DND-41 (cell line): ENCODE data around the gene PRPF6.

ENCODE experiments used
- ATAC-seq: fragments of 200-7000 bp; cut with Tn5 transposase; 3 replicates; pipeline ENCODE4 v1.9.1; 2021; ENCODE audit warnings: low read depth; ENCODE audit not compliant: insufficient read depth
- DNase-seq: peaks from one replicate; pipeline ENCODE4 v3.0.0-alpha.2; 2020
- H2AFZ ChIP-seq: 2 replicates; pipeline ENCODE4 v1.6.0; 2012; ENCODE audit warnings: low read depth, low read length
- H3K27ac ChIP-seq: 2 replicates; pipeline ENCODE4 v1.5.1; 2012; ENCODE audit warnings: low read length, inconsistent platforms
- H3K27me3 ChIP-seq: fragments of 200-600 bp; sonication (generic); 2 replicates; pipeline ENCODE4 v1.6.0; 2012; ENCODE audit warnings: low read length, mild to moderate bottlenecking, inconsistent platforms; ENCODE audit not compliant: insufficient read depth, poor library complexity
- H3K36me3 ChIP-seq: 2 replicates; pipeline ENCODE4 v1.5.1; 2012; ENCODE audit warnings: low read length, inconsistent platforms; ENCODE audit not compliant: insufficient read depth
- H3K4me1 ChIP-seq: 2 replicates; pipeline ENCODE4 v1.5.1; 2012; ENCODE audit warnings: mild to moderate bottlenecking, low read length; ENCODE audit not compliant: insufficient read depth
- H3K4me2 ChIP-seq: 2 replicates; pipeline ENCODE4 v1.6.0; 2012; ENCODE audit warnings: mild to moderate bottlenecking, moderate library complexity, low read length, inconsistent platforms; ENCODE audit not compliant: insufficient read depth
- H3K4me3 ChIP-seq, 2 experiments: fragments of 200-600 bp in 1 of 2; shearing (Covaris generic) in 1 of 2; 2 replicates each; pipeline ENCODE4 v1.5.1; 2012 to 2016; ENCODE audit warnings: inconsistent platforms in 2 of 2, low read length in 2 of 2, mild to moderate bottlenecking in 2 of 2, low read depth in 1 of 2, moderate library complexity in 1 of 2
- H3K79me2 ChIP-seq: 2 replicates; pipeline ENCODE4 v1.6.0; 2012; ENCODE audit warnings: low read length, inconsistent platforms; ENCODE audit not compliant: insufficient read depth
- H3K9ac ChIP-seq: 2 replicates; pipeline ENCODE4 v1.6.0; 2012; ENCODE audit warnings: low read depth, mild to moderate bottlenecking, inconsistent platforms, low read length, moderate library complexity
- H3K9me3 ChIP-seq: 2 replicates; pipeline ENCODE4 v1.5.1; 2012; ENCODE audit warnings: low read length, moderate library complexity, mild to moderate bottlenecking, inconsistent platforms; ENCODE audit not compliant: insufficient read depth, severe bottlenecking
- H4K20me1 ChIP-seq: 2 replicates; pipeline ENCODE4 v1.6.0; 2012; ENCODE audit warnings: low read length; ENCODE audit not compliant: insufficient read depth
- EZH2 ChIP-seq: IDR thresholded peaks from 3 replicates; pipeline ENCODE4 v1.6.1; 2012; ENCODE audit warnings: borderline replicate concordance, low read depth, mild to moderate bottlenecking, moderate library complexity, low read length, inconsistent platforms; ENCODE audit not compliant: severe bottlenecking
- TF ChIP-seq, protein P1 (sequence below): IDR thresholded peaks from 2 replicates; pipeline ENCODE4 v1.5.1; 2012; ENCODE audit warnings: borderline replicate concordance, low read length, moderate library complexity, mild to moderate bottlenecking; ENCODE audit not compliant: poor library complexity, severe bottlenecking; ENCODE audit errors: extremely low read depth

Gene PRPF6

GRCh38 chr20:64001607-64002011 is 20.7 kb downstream of the PRPF6 start:
- DNase-seq = no peak
- Histone ChIP-seq H3K27ac (no peak overlapping the region), H3K4me2 (no peak overlapping the region), H3K9ac (no peak overlapping the region), H3K4me3 (no peak overlapping the region), H3K79me2 (peaks cover 23% of the 10 kb centered on the region), H3K36me3 (peaks cover 83% of the 10 kb centered on the region), H2AFZ (no peak overlapping the region), H3K27me3 (no peaks in the 10 kb centered on the region), H4K20me1 (peaks cover 34% of the 10 kb centered on the region), H3K4me1 (no peaks in the 10 kb centered on the region), H3K9me3 (no peaks in the 10 kb centered on the region)
- no peak for ATAC-seq
- TF ChIP-seq EZH2 = no peak
- TF ChIP-seq, protein P1, sequence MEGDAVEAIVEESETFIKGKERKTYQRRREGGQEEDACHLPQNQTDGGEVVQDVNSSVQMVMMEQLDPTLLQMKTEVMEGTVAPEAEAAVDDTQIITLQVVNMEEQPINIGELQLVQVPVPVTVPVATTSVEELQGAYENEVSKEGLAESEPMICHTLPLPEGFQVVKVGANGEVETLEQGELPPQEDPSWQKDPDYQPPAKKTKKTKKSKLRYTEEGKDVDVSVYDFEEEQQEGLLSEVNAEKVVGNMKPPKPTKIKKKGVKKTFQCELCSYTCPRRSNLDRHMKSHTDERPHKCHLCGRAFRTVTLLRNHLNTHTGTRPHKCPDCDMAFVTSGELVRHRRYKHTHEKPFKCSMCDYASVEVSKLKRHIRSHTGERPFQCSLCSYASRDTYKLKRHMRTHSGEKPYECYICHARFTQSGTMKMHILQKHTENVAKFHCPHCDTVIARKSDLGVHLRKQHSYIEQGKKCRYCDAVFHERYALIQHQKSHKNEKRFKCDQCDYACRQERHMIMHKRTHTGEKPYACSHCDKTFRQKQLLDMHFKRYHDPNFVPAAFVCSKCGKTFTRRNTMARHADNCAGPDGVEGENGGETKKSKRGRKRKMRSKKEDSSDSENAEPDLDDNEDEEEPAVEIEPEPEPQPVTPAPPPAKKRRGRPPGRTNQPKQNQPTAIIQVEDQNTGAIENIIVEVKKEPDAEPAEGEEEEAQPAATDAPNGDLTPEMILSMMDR = no peak

DNA sequence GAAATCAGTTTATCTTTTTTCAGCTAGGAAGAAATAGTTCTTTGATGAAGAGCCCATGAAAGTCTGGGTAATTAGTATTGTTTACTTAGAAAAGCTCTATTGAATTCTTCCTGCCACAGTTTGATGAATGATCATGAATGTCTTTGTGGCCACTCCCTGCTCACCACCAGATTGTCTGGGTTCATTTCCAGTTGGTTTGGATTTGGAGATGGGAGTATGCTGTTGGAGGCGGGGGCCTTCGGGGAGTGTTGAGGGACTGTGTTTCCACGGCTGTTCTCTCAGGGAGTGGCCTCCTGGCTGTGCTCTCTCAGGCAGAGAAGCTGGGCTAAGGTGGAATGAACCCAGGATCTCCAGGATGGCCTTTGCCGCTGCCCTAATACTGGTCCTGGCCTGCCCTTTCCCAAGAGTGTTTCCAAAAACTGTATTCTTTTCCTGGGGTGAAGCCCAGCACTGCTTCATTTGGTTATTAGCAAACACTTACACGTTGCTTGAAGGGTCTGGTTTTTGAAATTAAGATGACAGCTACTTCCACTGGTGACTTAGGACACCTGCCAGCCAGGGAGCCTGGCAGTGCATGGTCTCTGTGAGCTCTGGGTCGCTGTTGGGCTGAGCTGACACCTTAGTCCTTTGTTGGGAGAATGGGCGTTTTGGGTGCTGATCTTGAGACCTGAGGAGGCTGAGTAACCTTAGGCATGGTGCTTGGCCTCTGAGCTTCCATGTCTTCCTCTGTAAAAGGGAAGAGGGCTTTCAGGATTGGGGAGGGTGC is 23.2 kb downstream of the PRPF6 start:
- Histone ChIP-seq H4K20me1 (peaks cover 39% of the 10 kb centered on the region), H3K9me3 (no peaks in the 10 kb centered on the region), H3K9ac (no peak overlapping the region), H3K4me2 (no peak overlapping the region), H3K27ac (no peak overlapping the region), H3K4me1 (no peaks in the 10 kb centered on the region), H2AFZ (no peak overlapping the region), H3K4me3 (no peak overlapping the region), H3K27me3 (no peaks in the 10 kb centered on the region), H3K36me3 (peaks cover 89% of the 10 kb centered on the region), H3K79me2 (peaks cover 45% of the 10 kb centered on the region)
- TF ChIP-seq EZH2 = no peak
- TF ChIP-seq, protein P1 = no peak
- DNase-seq (no peak), ATAC-seq (no peak)

GRCh38 chr20:64005394-64005793 is 24.5 kb downstream of the PRPF6 start:
- peaks cover 42% of the 10 kb centered on the region for H4K20me1 ChIP-seq
- TF ChIP-seq, protein P1 = no peak
- TF ChIP-seq EZH2 = no peak
- ATAC-seq = no peak

More at GRCh38 chr20:64005394-64005793, 24.5 kb downstream of the PRPF6 start:
- H3K4me1 ChIP-seq = no peaks in the 10 kb centered on the region
- H3K79me2 ChIP-seq = peaks cover 50% of the 10 kb centered on the region
- H2AFZ ChIP-seq = no peak overlapping the region
- H3K27ac ChIP-seq = no peak overlapping the region
- H3K36me3 ChIP-seq = peaks cover 89% of the 10 kb centered on the region
- no peaks in the 10 kb centered on the region for H3K27me3 ChIP-seq
- H3K9me3 ChIP-seq = no peaks in the 10 kb centered on the region
- no peak for DNase-seq
- H3K4me2 ChIP-seq = no peak overlapping the region
- no peak overlapping the region for H3K9ac ChIP-seq
- no peak overlapping the region for H3K4me3 ChIP-seq
